Measurements from ENCODE around the gene AP2B1. TPM values are rescaled to one million over a fixed set of nuclear protein-coding genes. Genes with fewer than 3 reads are reported as not detected.

AP2B1 gene
- polyA plus RNA-seq, 1 of the 3 experiments (the other 2 are of a cell fraction), result 97.8 TPM

DNA sequence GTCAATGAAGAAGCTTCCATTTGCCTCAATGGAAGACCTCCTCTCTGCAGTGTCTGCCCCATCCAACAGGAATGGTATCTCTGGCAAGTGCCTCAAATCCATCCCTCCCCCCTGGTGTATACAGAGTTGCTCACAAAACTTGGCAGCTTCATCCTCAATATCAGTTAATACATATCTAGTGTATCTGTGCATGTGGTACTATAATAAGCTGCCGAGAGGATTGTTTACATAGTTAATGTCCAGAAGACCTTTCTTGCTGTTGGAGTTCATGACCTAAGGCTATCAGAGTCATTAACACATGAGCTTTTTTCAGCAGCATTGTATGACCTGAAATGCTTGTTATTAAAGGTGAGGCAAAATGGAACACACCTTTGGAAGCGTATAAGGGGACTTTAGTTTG is 130.4 kb downstream of the AP2B1 start (continued):
- no peak for TF ChIP-seq CTCF (IDR thresholded peaks at IDR 0.05)
- peak; percentile 15; the same call in 1 of the 2 replicates for TF ChIP-seq RCOR1 (IDR thresholded peaks at IDR 0.05; ENCODE audit: low read length)
- no peak for TF ChIP-seq RXRA (IDR thresholded peaks at IDR 0.05; ENCODE audit: borderline replicate concordance, low read depth)

- no peak overlapping the region for H3K27ac ChIP-seq (ENCODE audit: low read depth in 2 of 2, low read length in 1 of 2)
- peaks cover 7% of the 10 kb centered on the region for H4K20me1 ChIP-seq (ENCODE audit: insufficient read depth)
- no peak overlapping the region for H3K9ac ChIP-seq
- peaks cover 15% of the 10 kb centered on the region for H3F3A ChIP-seq (replicated peaks; ENCODE audit: insufficient read depth)
- no peaks in the 10 kb centered on the region for H3K9me2 ChIP-seq
- ChIA-PET CTCF (interaction anchor here (1.4 to 3.0 kb wide), 4 partner anchors 20 to 111 kb away, joined by 3 to 12 read pairs (median 10); no protein-coding TSS in a partner anchor), POLR2A (no interaction called here)
- H3K79me2 ChIP-seq (ENCODE audit: insufficient read depth), result 0 out of 2 replicates have a peak, but pooled peaks cover 5% of the 10 kb centered on the region
- H3K9me3 ChIP-seq, result no peaks in the 10 kb centered on the region
- H3K27me3 ChIP-seq (ENCODE audit: insufficient read depth), result no peaks in the 10 kb centered on the region
- 90% methylated on average over 2 of the region's 2 CpGs for WGBS (ENCODE audit: low lambda C conversion rate)
- H3K4me3 ChIP-seq (ENCODE audit: low read depth in 2 of 2, low read length in 1 of 2), result no peak overlapping the region
- DNase-seq, result no peak
- peaks cover 13 to 19% of the 10 kb centered on the region in 2 experiments; a peak in 3 of 4 replicates for H3K4me1 ChIP-seq (ENCODE audit: control insufficient read depth in 1 of 2, insufficient read depth in 2 of 2, low read depth in 1 of 2, low read length in 1 of 2)
- no peak overlapping the region for H2AFZ ChIP-seq (ENCODE audit: low read depth)
- peaks cover 40 to 61% of the 10 kb centered on the region in 2 experiments for H3K36me3 ChIP-seq (replicated peaks in 1 of 2; ENCODE audit: control insufficient read depth in 1 of 2, insufficient read depth in 2 of 2, low read length in 1 of 2)
- no peak for TF ChIP-seq REST (IDR thresholded peaks at IDR 0.05; ENCODE audit: low read depth, low read length)
- no peak overlapping the region for H3K4me2 ChIP-seq
Measured at GRCh38 chr17:35723735-35724134, 136.6 kb downstream of the AP2B1 start.

- no peak for DNase-seq
- Histone ChIP-seq H3K9me3 (no peaks in the 10 kb centered on the region), H3K9me2 (no peaks in the 10 kb centered on the region), H4K20me1 (ENCODE audit: insufficient read depth) (peaks cover 7% of the 10 kb centered on the region), H3K27me3 (ENCODE audit: insufficient read depth) (no peaks in the 10 kb centered on the region), H3K27ac (ENCODE audit: low read depth in 2 of 2, low read length in 1 of 2) (peak overlapping the region; percentile 67 to 83; a peak in 3 of 4 replicates), H3K36me3 (replicated peaks in 1 of 2; ENCODE audit: control insufficient read depth in 1 of 2, insufficient read depth in 2 of 2, low read length in 1 of 2) (peaks cover 28 to 52% of the 10 kb centered on the region in 2 experiments), H3K9ac (no peak overlapping the region), H3K4me3 (ENCODE audit: low read depth in 2 of 2, low read length in 1 of 2) (no peak overlapping the region), H3K4me2 (peak overlapping the region; percentile 66; the same call in 1 of the 2 replicates), H3K4me1 (ENCODE audit: control insufficient read depth in 1 of 2, insufficient read depth in 2 of 2, low read depth in 1 of 2, low read length in 1 of 2) (peaks cover 13 to 19% of the 10 kb centered on the region in 2 experiments; a peak in 3 of 4 replicates), H2AFZ (ENCODE audit: low read depth) (no peak overlapping the region), H3K79me2 (ENCODE audit: insufficient read depth) (0 out of 2 replicates have a peak, but pooled peaks cover 1% of the 10 kb centered on the region), H3F3A (replicated peaks; ENCODE audit: insufficient read depth) (peaks cover 15% of the 10 kb centered on the region)
- ChIA-PET POLR2A (no interaction called here), CTCF (interaction anchor here (3.2 kb wide), 1 partner anchor 23 kb away, joined by 16 read pairs; no protein-coding TSS in a partner anchor)
- 93% methylated on average over 4 of the region's 4 CpGs for WGBS (ENCODE audit: low lambda C conversion rate)
- TF ChIP-seq TAF1 (IDR thresholded peaks at IDR 0.05; ENCODE audit: borderline replicate concordance, low read depth, low read length) (no peak), FOXJ3 (CRISPR knock-in tag; IDR thresholded peaks at IDR 0.05) (no peak), MAX (IDR thresholded peaks at IDR 0.05; ENCODE audit: low read depth) (no peak), MEF2A (IDR thresholded peaks at IDR 0.05; ENCODE audit: borderline replicate concordance, low read depth) (no peak), RFX5 (IDR thresholded peaks at IDR 0.05; ENCODE audit: low read length) (no peak), CTCF (IDR thresholded peaks at IDR 0.05) (no peak), FOSL2 (IDR thresholded peaks at IDR 0.05; ENCODE audit: borderline replicate concordance, low read depth) (no peak), FOXM1 (IDR thresholded peaks at IDR 0.05; ENCODE audit: low read depth) (no peak), TEAD4 (IDR thresholded peaks at IDR 0.05; ENCODE audit: borderline replicate concordance, insufficient read depth) (no peak), RCOR1 (IDR thresholded peaks at IDR 0.05; ENCODE audit: low read length) (no peak), RXRA (IDR thresholded peaks at IDR 0.05; ENCODE audit: borderline replicate concordance, low read depth) (no peak), GATA2 (CRISPR knock-in tag; IDR thresholded peaks at IDR 0.05) (no peak)
- TF ChIP-seq, protein P1, sequence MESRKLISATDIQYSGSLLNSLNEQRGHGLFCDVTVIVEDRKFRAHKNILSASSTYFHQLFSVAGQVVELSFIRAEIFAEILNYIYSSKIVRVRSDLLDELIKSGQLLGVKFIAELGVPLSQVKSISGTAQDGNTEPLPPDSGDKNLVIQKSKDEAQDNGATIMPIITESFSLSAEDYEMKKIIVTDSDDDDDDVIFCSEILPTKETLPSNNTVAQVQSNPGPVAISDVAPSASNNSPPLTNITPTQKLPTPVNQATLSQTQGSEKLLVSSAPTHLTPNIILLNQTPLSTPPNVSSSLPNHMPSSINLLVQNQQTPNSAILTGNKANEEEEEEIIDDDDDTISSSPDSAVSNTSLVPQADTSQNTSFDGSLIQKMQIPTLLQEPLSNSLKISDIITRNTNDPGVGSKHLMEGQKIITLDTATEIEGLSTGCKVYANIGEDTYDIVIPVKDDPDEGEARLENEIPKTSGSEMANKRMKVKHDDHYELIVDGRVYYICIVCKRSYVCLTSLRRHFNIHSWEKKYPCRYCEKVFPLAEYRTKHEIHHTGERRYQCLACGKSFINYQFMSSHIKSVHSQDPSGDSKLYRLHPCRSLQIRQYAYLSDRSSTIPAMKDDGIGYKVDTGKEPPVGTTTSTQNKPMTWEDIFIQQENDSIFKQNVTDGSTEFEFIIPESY (IDR thresholded peaks at IDR 0.05; ENCODE audit: borderline replicate concordance, low read depth), result no peak
Measured at GRCh38 chr17:35725058-35725457, 137.9 kb downstream of the AP2B1 start.
